ENCODE measurements around the gene HACD2.
"Not testable (repeated sequence)": the region's sequence is repeated elsewhere in the genome, so short reads cannot be mapped to it uniquely, and the experiment has no call there.

Gene HACD2

GRCh38 chr3:123613543-123613942 lies 28.7 kb upstream of the HACD2 start:
- H3K4me3 ChIP-seq (ENCODE audit: low read length, poor library complexity, severe bottlenecking): no peak overlapping the region
- no peaks in the 10 kb centered on the region for H3K79me2 ChIP-seq (ENCODE audit: insufficient read depth, low read length)
- no peaks in the 10 kb centered on the region for H3K9me2 ChIP-seq (replicated peaks; ENCODE audit: low read depth, low read length)
- no peaks in the 10 kb centered on the region for H3K27me3 ChIP-seq (ENCODE audit: insufficient read depth, low read length, poor library complexity, severe bottlenecking)
- H3K9ac ChIP-seq (ENCODE audit: low read depth, low read length, poor library complexity, severe bottlenecking): no peak overlapping the region
- H3K9me3 ChIP-seq (ENCODE audit: insufficient read depth, low read depth, low read length): no peaks in the 10 kb centered on the region
- no peaks in the 10 kb centered on the region for H3K36me3 ChIP-seq (ENCODE audit: insufficient read depth, low read length)
- H3K4me1 ChIP-seq (ENCODE audit: insufficient read depth, low read length, poor library complexity, severe bottlenecking): peaks cover 18% of the 10 kb centered on the region
- no peaks in the 10 kb centered on the region for H4K20me1 ChIP-seq (ENCODE audit: insufficient read depth, low read length, poor library complexity, severe bottlenecking)
- H3F3A ChIP-seq (ENCODE audit: low read depth): no peaks in the 10 kb centered on the region
- TF ChIP-seq EZH2phosphoT487 (IDR thresholded peaks at IDR 0.05; ENCODE audit: borderline replicate concordance) (no peak), CTCF (conservative IDR thresholded peaks at IDR 0.05; ENCODE audit: low read length) (no peak)
- no peak overlapping the region for H2AFZ ChIP-seq (ENCODE audit: low read length)
- H3K4me2 ChIP-seq (ENCODE audit: low read depth, low read length, poor library complexity, severe bottlenecking): no peak overlapping the region

GRCh38 chr3:123611674-123612073 lies 26.8 kb upstream of the HACD2 start:
- not testable (repeated sequence) for H3K9me3 ChIP-seq (ENCODE audit: insufficient read depth, low read depth, low read length); H3K9me2 ChIP-seq (replicated peaks; ENCODE audit: low read depth, low read length); H3K27me3 ChIP-seq (ENCODE audit: insufficient read depth, low read length, poor library complexity, severe bottlenecking); H4K20me1 ChIP-seq (ENCODE audit: insufficient read depth, low read length, poor library complexity, severe bottlenecking); H3K4me2 ChIP-seq (ENCODE audit: low read depth, low read length, poor library complexity, severe bottlenecking); H3K79me2 ChIP-seq (ENCODE audit: insufficient read depth, low read length); H3F3A ChIP-seq (ENCODE audit: low read depth); H3K4me3 ChIP-seq (ENCODE audit: low read length, poor library complexity, severe bottlenecking); H3K36me3 ChIP-seq (ENCODE audit: insufficient read depth, low read length); H3K9ac ChIP-seq (ENCODE audit: low read depth, low read length, poor library complexity, severe bottlenecking); H2AFZ ChIP-seq (ENCODE audit: low read length)
- H3K4me1 ChIP-seq (ENCODE audit: insufficient read depth, low read length, poor library complexity, severe bottlenecking): peaks cover 19% of the 10 kb centered on the region

- Histone ChIP-seq H3F3A (ENCODE audit: low read depth) (no peaks in the 10 kb centered on the region), H4K20me1 (ENCODE audit: insufficient read depth, low read length, poor library complexity, severe bottlenecking) (no peaks in the 10 kb centered on the region), H3K4me1 (ENCODE audit: insufficient read depth, low read length, poor library complexity, severe bottlenecking) (peaks cover 24% of the 10 kb centered on the region), H3K9me3 (ENCODE audit: insufficient read depth, low read depth, low read length) (no peaks in the 10 kb centered on the region), H2AFZ (ENCODE audit: low read length) (no peak overlapping the region), H3K79me2 (ENCODE audit: insufficient read depth, low read length) (no peaks in the 10 kb centered on the region), H3K27me3 (ENCODE audit: insufficient read depth, low read length, poor library complexity, severe bottlenecking) (no peaks in the 10 kb centered on the region), H3K9ac (ENCODE audit: low read depth, low read length, poor library complexity, severe bottlenecking) (no peak overlapping the region), H3K4me2 (ENCODE audit: low read depth, low read length, poor library complexity, severe bottlenecking) (peak overlapping the region; percentile 59), H3K4me3 (ENCODE audit: low read length, poor library complexity, severe bottlenecking) (peak overlapping the region; percentile 28), H3K9me2 (replicated peaks; ENCODE audit: low read depth, low read length) (no peaks in the 10 kb centered on the region), H3K36me3 (ENCODE audit: insufficient read depth, low read length) (no peaks in the 10 kb centered on the region)
- TF ChIP-seq EZH2phosphoT487 (IDR thresholded peaks at IDR 0.05; ENCODE audit: borderline replicate concordance): no peak
- TF ChIP-seq CTCF (conservative IDR thresholded peaks at IDR 0.05; ENCODE audit: low read length): no peak
Observed at GRCh38 chr3:123611082-123611481, 26.2 kb upstream of the HACD2 start.

- no peaks in the 10 kb centered on the region for H3K9me3 ChIP-seq (ENCODE audit: insufficient read depth, low read depth, low read length)
- no peak overlapping the region for H3K9ac ChIP-seq (ENCODE audit: low read depth, low read length, poor library complexity, severe bottlenecking)
- TF ChIP-seq CTCF (conservative IDR thresholded peaks at IDR 0.05; ENCODE audit: low read length): no peak
- TF ChIP-seq EZH2phosphoT487 (IDR thresholded peaks at IDR 0.05; ENCODE audit: borderline replicate concordance): no peak
- no peaks in the 10 kb centered on the region for H3K9me2 ChIP-seq (replicated peaks; ENCODE audit: low read depth, low read length)
- peak overlapping the region; percentile 59 for H3K4me2 ChIP-seq (ENCODE audit: low read depth, low read length, poor library complexity, severe bottlenecking)
- peak overlapping the region; percentile 71 for H2AFZ ChIP-seq (ENCODE audit: low read length)
- no peaks in the 10 kb centered on the region for H3K27me3 ChIP-seq (ENCODE audit: insufficient read depth, low read length, poor library complexity, severe bottlenecking)
- H3K4me1 ChIP-seq (ENCODE audit: insufficient read depth, low read length, poor library complexity, severe bottlenecking): peaks cover 27% of the 10 kb centered on the region
- peak overlapping the region; percentile 28 for H3K4me3 ChIP-seq (ENCODE audit: low read length, poor library complexity, severe bottlenecking)
- H4K20me1 ChIP-seq (ENCODE audit: insufficient read depth, low read length, poor library complexity, severe bottlenecking): no peaks in the 10 kb centered on the region
- H3K79me2 ChIP-seq (ENCODE audit: insufficient read depth, low read length): no peaks in the 10 kb centered on the region
- no peaks in the 10 kb centered on the region for H3K36me3 ChIP-seq (ENCODE audit: insufficient read depth, low read length)
- no peaks in the 10 kb centered on the region for H3F3A ChIP-seq (ENCODE audit: low read depth)
Observed at GRCh38 chr3:123610331-123610730, 25.5 kb upstream of the HACD2 start.
